ENCODE results near the gene HGFAC.

HGFAC gene

GRCh38 chr4:3461515-3462291 is 19.9 kb downstream of the HGFAC start:
- ATAC-seq (replicated peaks) (no peak), DNase-seq (no peak)
- Mint-ChIP-seq H3K36me3 (ENCODE audit: insufficient read depth) (no peaks in the 10 kb centered on the region), H3K4me3 (peak overlapping the region in 1 of 2 donors; percentile 65), H3K27me3 (peaks cover 25 to 70% of the 10 kb centered on the region in 2 donors), H3K4me1 (ENCODE audit: low read depth in 2 of 2) (peaks cover 4% of the 10 kb centered on the region in 2 donors), H3K9me3 (no peaks in the 10 kb centered on the region), H3K27ac (no peak overlapping the region)

GRCh38 chr4:3462321-3462789 is 20.6 kb downstream of the HGFAC start:
- Mint-ChIP-seq H3K27me3 (peaks cover 25 to 67% of the 10 kb centered on the region in 2 donors), H3K9me3 (no peaks in the 10 kb centered on the region)

GRCh38 chr4:3462790-3463415 is 21.1 kb downstream of the HGFAC start, which contains the start of gene DOK7:
Gene DOK7, plus strand, starts transcription at chr4:3463306. Its CDS starts 70 bp downstream, at chr4:3463376.
- DNase-seq (no peak), ATAC-seq (replicated peaks) (no peak)
- H3K36me3 Mint-ChIP-seq (ENCODE audit: insufficient read depth), result no peaks in the 10 kb centered on the region
- peak within 1 kb of the TSS; percentile 63 to 65 for H3K4me3 Mint-ChIP-seq
- no peak within 1 kb of the TSS for H3K27ac Mint-ChIP-seq
- H3K4me1 Mint-ChIP-seq (ENCODE audit: low read depth in 2 of 2), result peaks cover 4% of the 10 kb centered on the region in 2 donors
- no peaks in the 10 kb centered on the region for H3K9me3 Mint-ChIP-seq
- H3K27me3 Mint-ChIP-seq, result peaks cover 25 to 67% of the 10 kb centered on the region in 2 donors

More at GRCh38 chr4:3462321-3462789, 20.6 kb downstream of the HGFAC start:
- peaks cover 4% of the 10 kb centered on the region in 2 donors for H3K4me1 Mint-ChIP-seq (ENCODE audit: low read depth in 2 of 2)
- H3K4me3 Mint-ChIP-seq, result peak overlapping the region; percentile 63 to 65
- ATAC-seq (replicated peaks) (no peak), DNase-seq (no peak)
- H3K36me3 Mint-ChIP-seq (ENCODE audit: insufficient read depth), result no peaks in the 10 kb centered on the region
- no peak overlapping the region for H3K27ac Mint-ChIP-seq

- no peak overlapping the region for H3K27ac Mint-ChIP-seq
- DNase-seq, result no peak
- peaks cover 4% of the 10 kb centered on the region in 2 donors for H3K4me1 Mint-ChIP-seq (ENCODE audit: low read depth in 2 of 2)
- H3K9me3 Mint-ChIP-seq, result no peaks in the 10 kb centered on the region
- H3K36me3 Mint-ChIP-seq (ENCODE audit: insufficient read depth), result no peaks in the 10 kb centered on the region
- peaks cover 25 to 61% of the 10 kb centered on the region in 2 donors for H3K27me3 Mint-ChIP-seq
- ATAC-seq (replicated peaks), result no peak
- H3K4me3 Mint-ChIP-seq, result peak overlapping the region; percentile 63 to 65
Measured at GRCh38 chr4:3463556-3464348, 22.0 kb downstream of the HGFAC start.

- Mint-ChIP-seq H3K4me3 (peak overlapping the region in 1 of 2 donors; percentile 29), H3K27ac (no peak overlapping the region)
Measured at GRCh38 chr4:3464349-3464905, 22.7 kb downstream of the HGFAC start.

GRCh38 chr4:3464911-3465697 is 23.3 kb downstream of the HGFAC start:
- no peak overlapping the region for H3K4me3 Mint-ChIP-seq
- peaks cover 4% of the 10 kb centered on the region in 2 donors for H3K4me1 Mint-ChIP-seq (ENCODE audit: low read depth in 2 of 2)
- H3K27me3 Mint-ChIP-seq, result peaks cover 25 to 47% of the 10 kb centered on the region in 2 donors
- DNase-seq (no peak), ATAC-seq (replicated peaks) (no peak)
- no peaks in the 10 kb centered on the region for H3K9me3 Mint-ChIP-seq
- H3K36me3 Mint-ChIP-seq (ENCODE audit: insufficient read depth), result no peaks in the 10 kb centered on the region
- H3K27ac Mint-ChIP-seq, result no peak overlapping the region

More at GRCh38 chr4:3464349-3464905, 22.7 kb downstream of the HGFAC start:
- ATAC-seq (replicated peaks) (no peak), DNase-seq (no peak)
- H3K9me3 Mint-ChIP-seq, result no peaks in the 10 kb centered on the region
- peaks cover 4% of the 10 kb centered on the region in 2 donors for H3K4me1 Mint-ChIP-seq (ENCODE audit: low read depth in 2 of 2)
- H3K36me3 Mint-ChIP-seq (ENCODE audit: insufficient read depth), result no peaks in the 10 kb centered on the region
- peaks cover 25 to 54% of the 10 kb centered on the region in 2 donors for H3K27me3 Mint-ChIP-seq

GRCh38 chr4:3465698-3466671 is 24.2 kb downstream of the HGFAC start:
- Mint-ChIP-seq H3K4me1 (ENCODE audit: low read depth in 2 of 2) (peaks cover 4% of the 10 kb centered on the region in 2 donors), H3K27me3 (peaks cover 25 to 39% of the 10 kb centered on the region in 2 donors), H3K36me3 (ENCODE audit: insufficient read depth) (no peaks in the 10 kb centered on the region), H3K9me3 (no peaks in the 10 kb centered on the region), H3K27ac (no peak overlapping the region), H3K4me3 (no peak overlapping the region)
- DNase-seq, result no peak
- ATAC-seq (replicated peaks), result no peak

GRCh38 chr4:3466691-3467600 is 25.2 kb downstream of the HGFAC start:
- Mint-ChIP-seq H3K4me3 (no peak overlapping the region), H3K27me3 (peaks cover 25 to 30% of the 10 kb centered on the region in 2 donors), H3K9me3 (no peaks in the 10 kb centered on the region), H3K27ac (no peak overlapping the region), H3K36me3 (ENCODE audit: insufficient read depth) (no peaks in the 10 kb centered on the region), H3K4me1 (ENCODE audit: low read depth in 2 of 2) (peaks cover 4% of the 10 kb centered on the region in 2 donors)
- ATAC-seq (replicated peaks) (no peak), DNase-seq (no peak)

- Mint-ChIP-seq H3K9me3 (no peaks in the 10 kb centered on the region), H3K4me3 (no peak overlapping the region), H3K27ac (no peak overlapping the region), H3K36me3 (ENCODE audit: insufficient read depth) (no peaks in the 10 kb centered on the region), H3K27me3 (peaks cover 18 to 23% of the 10 kb centered on the region in 2 donors), H3K4me1 (ENCODE audit: low read depth in 2 of 2) (peaks cover 2% of the 10 kb centered on the region in 2 donors)
- no peak for ATAC-seq (replicated peaks)
- no peak for DNase-seq
Measured at GRCh38 chr4:3467601-3468031, 25.8 kb downstream of the HGFAC start.

- ATAC-seq (replicated peaks) (no peak), DNase-seq (no peak)
- Mint-ChIP-seq H3K4me1 (ENCODE audit: low read depth in 2 of 2) (no peaks in the 10 kb centered on the region), H3K27ac (no peak overlapping the region), H3K36me3 (ENCODE audit: insufficient read depth) (no peaks in the 10 kb centered on the region), H3K27me3 (peaks cover 15 to 19% of the 10 kb centered on the region in 2 donors), H3K9me3 (no peaks in the 10 kb centered on the region), H3K4me3 (no peak overlapping the region)
Measured at GRCh38 chr4:3468154-3468553, 26.4 kb downstream of the HGFAC start.

- H3K4me1 Mint-ChIP-seq (ENCODE audit: low read depth in 2 of 2), result no peaks in the 10 kb centered on the region
- no peaks in the 10 kb centered on the region for H3K36me3 Mint-ChIP-seq (ENCODE audit: insufficient read depth)
- ATAC-seq (replicated peaks) (no peak), DNase-seq (no peak)
- H3K27ac Mint-ChIP-seq, result no peak overlapping the region
- no peaks in the 10 kb centered on the region for H3K9me3 Mint-ChIP-seq
- peaks cover 15 to 19% of the 10 kb centered on the region in 2 donors for H3K27me3 Mint-ChIP-seq
- no peak overlapping the region for H3K4me3 Mint-ChIP-seq
Measured at GRCh38 chr4:3468804-3469203, 27.0 kb downstream of the HGFAC start.

Measured in effector memory CD8-positive, alpha-beta T cell (primary cell).